ENCODE results near the gene FAM20B.
A peak's percentile ranks its signal among the peaks of the same experiment; 100 is the strongest.

Gene FAM20B

GRCh38 chr1:179055937-179056336 lies 30.2 kb downstream of the FAM20B start:
- Mint-ChIP-seq H3K4me3 (no peak overlapping the region), H3K4me1 (no peaks in the 10 kb centered on the region), H3K27ac (no peak overlapping the region), H3K27me3 (no peaks in the 10 kb centered on the region), H3K9me3 (no peaks in the 10 kb centered on the region), H3K36me3 (peaks cover 40% of the 10 kb centered on the region)
- no peak for ATAC-seq

- ATAC-seq = no peak
- H3K27me3 Mint-ChIP-seq = no peaks in the 10 kb centered on the region
- peaks cover 55% of the 10 kb centered on the region for H3K36me3 Mint-ChIP-seq
- no peaks in the 10 kb centered on the region for H3K9me3 Mint-ChIP-seq
- peaks cover 6% of the 10 kb centered on the region for H3K4me1 Mint-ChIP-seq
- no peak overlapping the region for H3K4me3 Mint-ChIP-seq
- H3K27ac Mint-ChIP-seq = no peak overlapping the region
These were observed 33.1 kb downstream of the FAM20B start for GRCh38 chr1:179058487-179059483.

- peaks cover 6% of the 10 kb centered on the region for H3K4me1 Mint-ChIP-seq
- H3K36me3 Mint-ChIP-seq = peaks cover 50% of the 10 kb centered on the region
- H3K4me3 Mint-ChIP-seq = no peak overlapping the region
- H3K27ac Mint-ChIP-seq = no peak overlapping the region
- no peaks in the 10 kb centered on the region for H3K9me3 Mint-ChIP-seq
- no peaks in the 10 kb centered on the region for H3K27me3 Mint-ChIP-seq
- no peak for ATAC-seq
These were observed 35.9 kb downstream of the FAM20B start for GRCh38 chr1:179061360-179062282.

- peaks cover 14% of the 10 kb centered on the region for H3K4me1 Mint-ChIP-seq
- H3K9me3 Mint-ChIP-seq = no peaks in the 10 kb centered on the region
- no peaks in the 10 kb centered on the region for H3K27me3 Mint-ChIP-seq
- H3K4me3 Mint-ChIP-seq = no peak overlapping the region
- peaks cover 49% of the 10 kb centered on the region for H3K36me3 Mint-ChIP-seq
- no peak overlapping the region for H3K27ac Mint-ChIP-seq
- ATAC-seq = no peak
These were observed 40.8 kb downstream of the FAM20B start for GRCh38 chr1:179066471-179066870.

- Mint-ChIP-seq H3K36me3 (peaks cover 4% of the 10 kb centered on the region), H3K9me3 (no peaks in the 10 kb centered on the region), H3K4me3 (no peak overlapping the region), H3K27me3 (no peaks in the 10 kb centered on the region), H3K27ac (no peak overlapping the region), H3K4me1 (peaks cover 15% of the 10 kb centered on the region)
- ATAC-seq = no peak
These were observed 51.7 kb downstream of the FAM20B start for GRCh38 chr1:179077396-179077795.

- H3K27ac Mint-ChIP-seq = no peak overlapping the region
- H3K4me1 Mint-ChIP-seq = peaks cover 22% of the 10 kb centered on the region
- peak; percentile 16 for ATAC-seq
- no peaks in the 10 kb centered on the region for H3K36me3 Mint-ChIP-seq
- no peaks in the 10 kb centered on the region for H3K27me3 Mint-ChIP-seq
- no peaks in the 10 kb centered on the region for H3K9me3 Mint-ChIP-seq
- no peak overlapping the region for H3K4me3 Mint-ChIP-seq
These were observed 53.5 kb downstream of the FAM20B start for GRCh38 chr1:179079113-179079761.

GRCh38 chr1:179080866-179081686 lies 55.4 kb downstream of the FAM20B start:
- peaks cover 39% of the 10 kb centered on the region for H3K4me1 Mint-ChIP-seq
- peak; percentile 49 for ATAC-seq
- peak overlapping the region; percentile 96 for H3K4me3 Mint-ChIP-seq
- H3K27me3 Mint-ChIP-seq = no peaks in the 10 kb centered on the region
- peak overlapping the region; percentile 98 for H3K27ac Mint-ChIP-seq
- no peaks in the 10 kb centered on the region for H3K9me3 Mint-ChIP-seq
- peaks cover 14% of the 10 kb centered on the region for H3K36me3 Mint-ChIP-seq

GRCh38 chr1:179081687-179082332 lies 56.1 kb downstream of the FAM20B start, which contains the start of gene TOR3A:
TSS of gene TOR3A (plus strand) at chr1:179082070. CDS start at chr1:179082129, 59 bp downstream.
- peaks cover 14% of the 10 kb centered on the region for H3K36me3 Mint-ChIP-seq
- H3K4me1 Mint-ChIP-seq = peaks cover 42% of the 10 kb centered on the region
- H3K9me3 Mint-ChIP-seq = no peaks in the 10 kb centered on the region
- peak within 1 kb of the TSS; percentile 98 for H3K27ac Mint-ChIP-seq
- peak within 1 kb of the TSS; percentile 96 for H3K4me3 Mint-ChIP-seq
- ATAC-seq = peak; percentile 95
- H3K27me3 Mint-ChIP-seq = no peaks in the 10 kb centered on the region

GRCh38 chr1:179082333-179082998 lies 56.8 kb downstream of the FAM20B start:
- peak overlapping the region; percentile 96 for H3K4me3 Mint-ChIP-seq
- H3K36me3 Mint-ChIP-seq = peaks cover 14% of the 10 kb centered on the region
- no peaks in the 10 kb centered on the region for H3K27me3 Mint-ChIP-seq
- no peaks in the 10 kb centered on the region for H3K9me3 Mint-ChIP-seq
- peak; percentile 54 for ATAC-seq
- H3K27ac Mint-ChIP-seq = peak overlapping the region; percentile 98
- peaks cover 49% of the 10 kb centered on the region for H3K4me1 Mint-ChIP-seq

GRCh38 chr1:179082999-179083335 lies 57.3 kb downstream of the FAM20B start:
- H3K36me3 Mint-ChIP-seq = peaks cover 14% of the 10 kb centered on the region
- H3K9me3 Mint-ChIP-seq = no peaks in the 10 kb centered on the region
- peaks cover 54% of the 10 kb centered on the region for H3K4me1 Mint-ChIP-seq
- peak overlapping the region; percentile 98 for H3K27ac Mint-ChIP-seq
- no peaks in the 10 kb centered on the region for H3K27me3 Mint-ChIP-seq
- no peak for ATAC-seq
- H3K4me3 Mint-ChIP-seq = peak overlapping the region; percentile 96

GRCh38 chr1:179083533-179083932 lies 57.8 kb downstream of the FAM20B start:
- H3K9me3 Mint-ChIP-seq = no peaks in the 10 kb centered on the region
- peaks cover 58% of the 10 kb centered on the region for H3K4me1 Mint-ChIP-seq
- no peak for ATAC-seq
- H3K27me3 Mint-ChIP-seq = no peaks in the 10 kb centered on the region
- H3K27ac Mint-ChIP-seq = peak overlapping the region; percentile 98
- H3K36me3 Mint-ChIP-seq = peaks cover 15% of the 10 kb centered on the region
- H3K4me3 Mint-ChIP-seq = peak overlapping the region; percentile 96

GRCh38 chr1:179087665-179088064 lies 62.0 kb downstream of the FAM20B start:
- no peak for ATAC-seq

GRCh38 chr1:179089827-179090482 lies 64.3 kb downstream of the FAM20B start:
- Mint-ChIP-seq H3K9me3 (no peaks in the 10 kb centered on the region), H3K36me3 (peaks cover 60% of the 10 kb centered on the region), H3K4me3 (no peak overlapping the region), H3K4me1 (peaks cover 56% of the 10 kb centered on the region), H3K27ac (peak overlapping the region; percentile 86), H3K27me3 (no peaks in the 10 kb centered on the region)
- no peak for ATAC-seq

More at GRCh38 chr1:179087665-179088064, 62.0 kb downstream of the FAM20B start:
- Mint-ChIP-seq H3K4me1 (peaks cover 71% of the 10 kb centered on the region), H3K4me3 (peak overlapping the region; percentile 53), H3K27ac (peak overlapping the region; percentile 86), H3K36me3 (peaks cover 43% of the 10 kb centered on the region), H3K27me3 (no peaks in the 10 kb centered on the region), H3K9me3 (no peaks in the 10 kb centered on the region)
